ENCODE data around the gene CKAP5.

DNA sequence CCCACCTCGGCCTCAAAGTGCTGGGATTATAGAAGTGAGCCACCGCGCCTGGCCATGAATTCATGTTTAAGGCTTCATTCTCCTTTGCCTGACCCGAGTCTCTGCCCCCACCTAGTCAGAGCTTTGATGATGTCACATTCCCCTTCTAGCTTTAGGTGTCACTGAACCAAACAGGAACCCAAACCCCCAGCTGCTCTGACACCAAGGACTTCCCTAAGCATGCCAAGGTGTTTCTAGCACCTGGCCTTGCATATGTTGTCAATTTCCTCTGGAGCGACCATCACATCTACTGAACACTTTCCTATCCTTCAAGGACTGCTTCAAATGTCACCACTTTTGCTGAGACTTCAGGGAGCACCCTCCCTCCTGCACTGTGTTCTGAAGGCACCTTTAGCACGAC is 124.8 kb downstream of the CKAP5 start:
- TF ChIP-seq, protein P1, sequence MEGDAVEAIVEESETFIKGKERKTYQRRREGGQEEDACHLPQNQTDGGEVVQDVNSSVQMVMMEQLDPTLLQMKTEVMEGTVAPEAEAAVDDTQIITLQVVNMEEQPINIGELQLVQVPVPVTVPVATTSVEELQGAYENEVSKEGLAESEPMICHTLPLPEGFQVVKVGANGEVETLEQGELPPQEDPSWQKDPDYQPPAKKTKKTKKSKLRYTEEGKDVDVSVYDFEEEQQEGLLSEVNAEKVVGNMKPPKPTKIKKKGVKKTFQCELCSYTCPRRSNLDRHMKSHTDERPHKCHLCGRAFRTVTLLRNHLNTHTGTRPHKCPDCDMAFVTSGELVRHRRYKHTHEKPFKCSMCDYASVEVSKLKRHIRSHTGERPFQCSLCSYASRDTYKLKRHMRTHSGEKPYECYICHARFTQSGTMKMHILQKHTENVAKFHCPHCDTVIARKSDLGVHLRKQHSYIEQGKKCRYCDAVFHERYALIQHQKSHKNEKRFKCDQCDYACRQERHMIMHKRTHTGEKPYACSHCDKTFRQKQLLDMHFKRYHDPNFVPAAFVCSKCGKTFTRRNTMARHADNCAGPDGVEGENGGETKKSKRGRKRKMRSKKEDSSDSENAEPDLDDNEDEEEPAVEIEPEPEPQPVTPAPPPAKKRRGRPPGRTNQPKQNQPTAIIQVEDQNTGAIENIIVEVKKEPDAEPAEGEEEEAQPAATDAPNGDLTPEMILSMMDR (IDR thresholded peaks at IDR 0.05): no peak
- no peak for TF ChIP-seq POLR2A (IDR thresholded peaks at IDR 0.05)

All from lower leg skin (tissue), 3 donors.